Activated T-helper 9 cell treated with anti-CD3 and anti-CD28 coated beads, Interleukin-2, amount 50 U/mL, for 16 hours (primary cell): ENCODE data around the gene FBXL3.

ENCODE experiments used
- DNase-seq: peaks from one replicate; pipeline ENCODE4 v3.0.0-alpha.2; 2020; ENCODE audit warnings: low read depth

Gene FBXL3

GRCh38 chr13:77026861-77027621 lies at the start of gene FBXL3:
TSS of gene FBXL3 (minus strand) at chr13:77027159. CDS start at chr13:77021860, 5,299 bp downstream.
- peak; percentile 77 for DNase-seq

DNA sequence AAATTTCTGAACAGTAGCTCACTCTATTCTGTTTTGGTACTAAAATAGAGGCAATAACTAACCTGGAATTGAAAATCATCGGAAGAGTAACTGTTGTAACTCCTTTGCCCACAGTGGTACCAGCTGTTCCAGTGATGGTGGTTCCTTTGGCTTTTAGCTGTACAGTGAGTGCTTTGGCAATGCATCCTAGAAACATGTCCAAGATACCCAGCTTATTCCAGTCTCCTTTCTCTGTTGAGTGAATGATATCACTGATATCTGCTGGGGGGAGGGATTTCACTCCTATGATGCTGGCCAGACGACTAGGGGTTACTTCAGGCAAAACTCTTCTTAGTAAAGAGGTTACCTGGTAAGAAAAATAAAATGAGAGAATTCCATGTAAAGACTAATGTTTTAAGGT lies 40.6 kb upstream of the FBXL3 start:
- DNase-seq = no peak

GRCh38 chr13:77065461-77066147 lies 38.6 kb upstream of the FBXL3 start:
- no peak for DNase-seq

- DNase-seq = no peak
Observed at GRCh38 chr13:77062097-77062496, 35.1 kb upstream of the FBXL3 start.

GRCh38 chr13:77061362-77061761 lies 34.4 kb upstream of the FBXL3 start:
- DNase-seq = no peak

GRCh38 chr13:77056886-77057285 lies 29.9 kb upstream of the FBXL3 start:
- DNase-seq = no peak

GRCh38 chr13:77056382-77056781 lies 29.4 kb upstream of the FBXL3 start:
- no peak for DNase-seq

DNA sequence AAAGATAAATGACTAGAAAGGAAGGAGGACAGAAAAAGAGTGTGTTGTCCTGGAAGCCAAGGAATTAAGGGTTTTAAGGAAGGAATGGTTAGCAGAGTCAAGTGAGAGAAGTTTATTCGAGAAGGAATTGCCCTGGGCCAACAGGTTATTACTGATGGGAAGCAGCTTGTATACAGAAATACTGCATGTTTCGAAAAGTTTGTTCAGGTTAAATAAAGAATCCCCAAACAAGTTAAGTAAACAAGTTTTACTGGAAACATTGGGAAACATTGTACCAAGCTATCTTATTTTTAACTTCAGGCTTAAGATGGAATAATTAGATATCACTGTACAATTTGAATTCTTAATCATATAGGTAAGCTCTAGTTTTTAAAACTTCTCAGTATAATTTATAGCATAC lies 28.2 kb upstream of the FBXL3 start:
- no peak for DNase-seq

- no peak for DNase-seq
Observed at GRCh38 chr13:77053192-77053591, 26.2 kb upstream of the FBXL3 start.

- no peak for DNase-seq
Observed at GRCh38 chr13:77048681-77049080, 21.7 kb upstream of the FBXL3 start.

DNA sequence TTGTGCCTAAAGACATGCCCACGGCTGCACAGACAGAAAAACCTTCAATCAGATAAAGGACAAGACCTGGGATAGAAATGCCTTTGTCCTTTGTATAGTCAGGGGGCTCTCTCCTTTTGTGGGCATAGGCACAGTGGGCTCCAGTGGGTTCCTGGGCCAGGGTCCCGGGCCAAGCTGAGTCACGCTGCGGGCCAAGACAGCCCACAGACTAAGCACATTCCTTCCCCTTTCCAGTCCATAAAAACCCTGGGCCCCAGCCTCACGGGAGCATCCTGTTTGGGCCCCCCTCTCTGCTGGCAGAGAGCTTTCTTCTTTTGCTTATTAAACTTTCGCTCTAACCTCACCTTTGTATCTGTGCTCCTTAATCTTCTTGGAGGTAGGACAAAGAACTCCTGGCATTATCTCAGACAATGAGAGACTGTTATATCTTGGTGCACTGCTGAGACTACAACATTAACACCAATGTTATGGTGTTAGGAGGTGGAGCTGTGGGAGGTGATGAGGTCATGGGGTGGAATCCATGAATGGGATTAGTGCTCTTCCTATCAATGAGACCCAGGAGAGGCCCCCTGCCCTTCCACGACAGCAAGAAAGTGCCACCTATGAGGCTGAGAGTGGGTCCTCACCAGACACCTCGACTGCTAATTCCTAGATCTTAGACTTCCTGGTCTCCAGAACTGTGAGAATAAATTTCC lies 20.8 kb upstream of the FBXL3 start:
- no peak for DNase-seq

DNA sequence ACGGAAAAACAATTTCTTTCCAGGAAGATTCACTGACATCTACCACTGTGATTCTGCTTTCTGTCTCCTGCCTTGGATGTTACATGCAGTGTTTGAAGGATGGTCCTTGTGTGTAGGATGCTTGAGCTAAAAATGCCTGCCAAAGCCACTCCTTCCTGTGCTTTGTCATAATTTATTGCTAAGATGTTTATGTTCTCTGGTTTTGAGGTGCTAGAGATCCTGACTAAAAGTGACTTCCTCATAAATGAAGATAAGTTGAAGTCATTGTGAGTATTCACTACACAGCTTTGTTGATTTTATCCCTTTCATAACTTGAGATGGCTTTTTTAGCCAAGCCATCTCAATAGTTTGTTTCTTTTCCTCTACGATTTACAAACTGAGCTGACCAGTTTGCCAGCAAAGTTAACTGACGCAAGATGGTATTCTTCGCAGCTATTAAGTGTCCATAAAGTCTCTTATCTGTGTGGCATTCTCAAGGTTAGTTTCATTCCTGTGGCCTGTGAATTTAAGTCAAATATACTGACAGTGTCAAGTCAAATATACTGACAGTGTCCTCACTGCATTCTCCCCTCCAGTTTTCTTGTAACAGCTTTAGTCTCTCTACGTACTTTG lies 15.7 kb upstream of the FBXL3 start:
- DNase-seq = no peak

DNA sequence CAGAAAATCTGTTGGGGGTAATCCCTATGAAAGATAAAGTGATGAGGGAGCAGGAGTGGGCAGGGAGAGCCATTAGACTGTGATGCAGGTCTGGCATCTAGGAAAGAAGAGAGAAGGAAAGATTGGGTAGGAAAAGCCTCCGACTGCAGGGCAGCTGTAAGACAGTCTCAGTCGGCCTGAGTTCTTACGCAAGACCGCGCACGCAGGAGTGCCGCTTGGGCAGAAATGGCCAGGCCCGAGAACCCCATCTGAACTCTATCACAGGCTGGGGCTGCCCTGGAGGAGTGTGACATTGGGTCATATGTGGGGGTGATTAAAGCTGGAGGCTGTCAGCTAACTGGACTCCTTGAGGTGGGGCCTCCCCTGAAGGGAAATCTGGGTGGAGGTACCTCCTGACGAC lies 13.9 kb upstream of the FBXL3 start:
- no peak for DNase-seq

DNA sequence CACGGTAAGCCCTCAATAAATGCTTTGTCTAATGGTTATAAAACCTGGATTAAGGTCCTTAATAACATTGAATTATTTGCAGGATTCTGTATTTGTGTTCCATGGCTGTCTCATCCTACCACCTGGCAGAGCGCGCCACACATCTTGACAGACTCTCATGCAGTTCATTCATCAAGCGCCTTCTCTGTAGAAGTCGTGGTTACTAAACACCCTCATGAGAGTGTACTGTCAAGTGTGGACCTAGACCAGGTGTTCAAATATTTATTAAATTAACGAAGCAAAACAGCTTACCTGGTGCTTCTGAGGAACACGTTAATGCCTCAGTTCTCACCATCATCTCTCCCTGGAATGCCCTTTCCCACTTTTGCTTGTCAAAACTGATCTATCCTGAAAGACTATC lies 13.1 kb upstream of the FBXL3 start:
- no peak for DNase-seq

DNA sequence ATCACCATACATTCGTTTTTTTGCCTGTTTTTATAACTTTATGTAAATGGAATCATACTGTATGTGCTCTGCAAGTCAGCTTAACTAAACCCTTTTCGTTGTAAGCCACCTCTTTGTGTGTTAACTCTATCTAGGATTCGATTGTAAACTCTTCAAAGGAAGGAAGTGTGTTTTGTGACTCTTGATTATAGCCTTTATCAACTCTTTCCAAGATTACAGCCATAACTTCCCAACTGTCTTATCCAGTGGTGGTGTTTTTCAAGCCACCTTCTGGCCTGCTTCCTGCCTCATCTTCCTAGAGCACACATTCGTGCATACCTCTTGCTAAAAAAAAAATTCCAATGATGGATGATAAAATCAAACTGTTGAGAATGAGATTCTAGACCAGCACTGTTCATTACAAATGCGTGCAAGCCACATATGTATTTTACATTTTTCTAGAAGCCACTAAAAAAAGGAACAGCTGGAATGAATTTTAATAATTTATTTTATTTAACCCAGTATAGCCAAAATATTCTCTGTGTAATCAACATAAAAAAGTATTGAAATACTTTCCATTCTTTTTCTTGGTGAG lies 12.0 kb upstream of the FBXL3 start:
- no peak for DNase-seq

GRCh38 chr13:77036279-77036678 lies 9.3 kb upstream of the FBXL3 start:
- no peak for DNase-seq

GRCh38 chr13:77034881-77035280 lies 7.9 kb upstream of the FBXL3 start:
- DNase-seq = no peak

DNA sequence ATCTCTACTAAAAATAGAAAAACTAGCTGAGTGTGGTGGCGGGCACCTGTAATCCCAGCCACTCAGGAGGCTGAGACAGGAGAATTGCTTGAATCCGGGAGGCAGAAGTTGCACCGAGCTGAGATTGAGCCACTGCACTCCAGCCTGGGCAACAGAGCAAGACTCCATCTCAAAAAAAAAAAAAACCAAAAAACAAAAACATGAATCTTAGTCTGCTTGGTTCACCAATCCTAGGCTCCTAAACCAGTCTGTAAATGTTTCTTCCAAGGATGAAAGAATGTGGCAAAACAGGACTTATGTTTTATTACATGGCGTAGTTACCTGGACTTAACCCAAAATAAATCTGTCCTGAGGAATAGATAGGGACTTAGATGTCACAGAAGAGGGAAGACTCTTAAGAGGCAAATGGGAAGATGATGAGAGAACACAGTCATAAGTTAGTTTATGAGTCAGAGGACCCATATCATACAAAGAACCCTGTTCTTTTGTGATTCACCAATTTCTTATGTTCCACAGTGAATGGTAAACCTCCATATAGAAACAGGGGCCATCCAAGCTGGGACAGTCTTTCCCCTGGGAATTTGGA lies 6.9 kb upstream of the FBXL3 start:
- DNase-seq = no peak

DNA sequence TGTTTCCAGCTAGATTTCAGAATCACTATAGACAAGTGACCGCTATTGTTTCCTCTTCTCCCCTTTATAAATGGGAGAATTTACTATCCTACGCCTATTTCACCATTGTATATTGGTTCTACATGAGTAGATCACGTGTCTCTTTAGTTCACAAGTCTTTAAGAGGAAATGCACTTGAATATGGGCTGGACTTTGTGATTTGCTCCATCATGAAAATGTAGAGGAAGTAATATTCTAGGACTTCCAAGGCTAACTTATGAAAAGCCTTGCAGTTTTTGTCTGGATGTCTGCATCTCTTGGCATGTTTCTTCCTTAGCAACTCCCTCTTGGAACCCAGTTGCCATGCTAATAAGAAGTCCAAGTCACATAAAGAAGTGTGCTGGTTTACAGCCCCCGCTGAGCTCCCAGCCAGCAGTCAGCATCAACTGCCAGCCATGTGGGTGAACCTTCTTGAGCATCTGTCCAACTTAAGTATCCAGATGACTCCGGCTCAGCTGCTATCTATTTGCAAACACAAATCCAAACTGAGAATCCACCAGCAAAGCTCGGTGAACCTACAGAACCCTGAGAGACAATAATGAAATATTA lies 4.8 kb upstream of the FBXL3 start:
- no peak for DNase-seq

GRCh38 chr13:77029436-77029835 lies 2.5 kb upstream of the FBXL3 start:
- no peak for DNase-seq

DNA sequence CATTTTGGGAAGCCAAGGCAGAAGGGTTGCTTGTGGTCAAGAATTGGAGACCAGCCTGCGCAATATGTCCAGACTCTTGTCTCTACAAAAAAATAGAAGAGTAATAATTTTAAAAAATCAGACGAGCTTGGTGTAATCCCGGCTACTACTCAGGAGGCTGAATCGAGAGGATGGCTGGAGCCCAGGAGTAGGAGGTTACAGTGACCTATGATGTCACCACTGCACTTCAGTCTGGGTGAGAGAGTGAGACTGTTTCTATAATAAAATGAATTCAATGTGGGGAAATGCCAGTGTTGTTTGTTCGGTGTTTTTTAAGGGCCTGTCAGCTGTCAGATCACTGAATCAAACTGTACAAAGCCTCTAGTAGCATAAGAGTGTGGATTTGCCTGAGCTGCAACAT lies 1.2 kb upstream of the FBXL3 start:
- DNase-seq = no peak
